ENCODE data around the gene BUD23.
A peak's percentile ranks its signal among the peaks of the same experiment; 100 is the strongest.
"Not testable (repeated sequence)": the region's sequence is repeated elsewhere in the genome, so short reads cannot be mapped to it uniquely, and the experiment has no call there.

Gene BUD23

GRCh38 chr7:73683056-73683787, at the start of gene BUD23, which contains the start of gene DNAJC30:
Gene BUD23, plus strand, starts transcription at chr7:73683597. Its CDS starts 29 bp downstream, at chr7:73683626.
Gene DNAJC30, minus strand, starts transcription at chr7:73683453. Its CDS starts 30 bp downstream, at chr7:73683423.
- peak; percentile 99 for DNase-seq (ENCODE audit: low spot score)

- no peak for DNase-seq (ENCODE audit: low spot score)
Observed at GRCh38 chr7:73633844-73634243, 49.6 kb upstream of the BUD23 start.

- DNase-seq (ENCODE audit: low spot score): no peak
Observed at GRCh38 chr7:73635428-73636200, 47.8 kb upstream of the BUD23 start.

- no peak for DNase-seq (ENCODE audit: low spot score)
Observed at GRCh38 chr7:73638911-73639310, 44.5 kb upstream of the BUD23 start.

- no peak for DNase-seq (ENCODE audit: low spot score)
Observed at GRCh38 chr7:73642834-73643233, 40.6 kb upstream of the BUD23 start.

GRCh38 chr7:73644688-73645286, 38.6 kb upstream of the BUD23 start:
- no peak for DNase-seq (ENCODE audit: low spot score)

GRCh38 chr7:73645643-73646174, 37.7 kb upstream of the BUD23 start:
- DNase-seq (ENCODE audit: low spot score): no peak

- DNase-seq (ENCODE audit: low spot score): no peak
Observed at GRCh38 chr7:73646785-73647724, 36.3 kb upstream of the BUD23 start.

GRCh38 chr7:73647725-73648592, 35.4 kb upstream of the BUD23 start:
- no peak for DNase-seq (ENCODE audit: low spot score)

GRCh38 chr7:73648593-73649332, 34.6 kb upstream of the BUD23 start:
- no peak for DNase-seq (ENCODE audit: low spot score)

GRCh38 chr7:73649576-73649975, 33.8 kb upstream of the BUD23 start:
- DNase-seq (ENCODE audit: low spot score): no peak

GRCh38 chr7:73650524-73650923, 32.9 kb upstream of the BUD23 start:
- DNase-seq (ENCODE audit: low spot score): no peak

- DNase-seq (ENCODE audit: low spot score): no peak
Observed at GRCh38 chr7:73652541-73652949, 30.9 kb upstream of the BUD23 start.

GRCh38 chr7:73655309-73655708, 28.1 kb upstream of the BUD23 start:
- not testable (repeated sequence) for DNase-seq (ENCODE audit: low spot score)

- DNase-seq (ENCODE audit: low spot score): no peak
Observed at GRCh38 chr7:73659983-73660382, 23.4 kb upstream of the BUD23 start.

GRCh38 chr7:73660594-73660993, 22.8 kb upstream of the BUD23 start:
- DNase-seq (ENCODE audit: low spot score): not testable (repeated sequence)

GRCh38 chr7:73663033-73663432, 20.4 kb upstream of the BUD23 start:
- no peak for DNase-seq (ENCODE audit: low spot score)

- DNase-seq (ENCODE audit: low spot score): peak; percentile 97
Observed at GRCh38 chr7:73667344-73668102, 15.9 kb upstream of the BUD23 start, which contains the start of gene VPS37D. Gene VPS37D, plus strand, starts transcription at chr7:73667831. Its CDS starts 128 bp downstream, at chr7:73667959.

Measured in germinal center (tissue), 1 donor.